HG03175 (cell line): Measurements from ENCODE around the gene FFAR1.
"Not testable (repeated sequence)": the region's sequence is repeated elsewhere in the genome, so short reads cannot be mapped to it uniquely, and the experiment has no call there.

Experiments
- ATAC-seq: cut with Tn5 transposase; IDR thresholded peaks from one replicate; pipeline ENCODE4 v1.9.1; 2021; ENCODE audit warnings: mild to moderate bottlenecking, moderate library complexity; ENCODE audit not compliant: unreplicated experiment

Gene FFAR1

GRCh38 chr19:35359395-35359794, 11.7 kb downstream of the FFAR1 start:
- not testable (repeated sequence) for ATAC-seq

GRCh38 chr19:35360081-35360480, 12.4 kb downstream of the FFAR1 start:
- not testable (repeated sequence) for ATAC-seq

GRCh38 chr19:35360880-35361420, 13.2 kb downstream of the FFAR1 start:
- ATAC-seq: no peak

- ATAC-seq: no peak
These were observed 14.7 kb downstream of the FFAR1 start for GRCh38 chr19:35362261-35363000.

GRCh38 chr19:35363001-35363590, 15.4 kb downstream of the FFAR1 start:
- ATAC-seq: no peak

GRCh38 chr19:35363711-35364425, 16.2 kb downstream of the FFAR1 start:
- no peak for ATAC-seq

GRCh38 chr19:35365303-35365702, 17.6 kb downstream of the FFAR1 start:
- ATAC-seq: no peak

GRCh38 chr19:35368378-35368777, 20.7 kb downstream of the FFAR1 start:
- ATAC-seq: no peak

- ATAC-seq: no peak
These were observed 21.8 kb downstream of the FFAR1 start for GRCh38 chr19:35369522-35369921.

- ATAC-seq: no peak
These were observed 23.0 kb downstream of the FFAR1 start, which contains the start of gene GPR42 for GRCh38 chr19:35370722-35371121. TSS of gene GPR42 (plus strand) at chr19:35371068. CDS start at chr19:35371360, 292 bp downstream.

GRCh38 chr19:35373492-35373891, 25.8 kb downstream of the FFAR1 start:
- no peak for ATAC-seq

GRCh38 chr19:35374031-35374430, 26.3 kb downstream of the FFAR1 start:
- ATAC-seq: not testable (repeated sequence)

GRCh38 chr19:35375505-35376307, 28.0 kb downstream of the FFAR1 start:
- no peak for ATAC-seq

- no peak for ATAC-seq
These were observed 30.0 kb downstream of the FFAR1 start for GRCh38 chr19:35377656-35378055.

- no peak for ATAC-seq
These were observed 30.7 kb downstream of the FFAR1 start for GRCh38 chr19:35378356-35378755.

GRCh38 chr19:35379545-35379944, 31.8 kb downstream of the FFAR1 start:
- ATAC-seq: not testable (repeated sequence)

GRCh38 chr19:35379992-35380391, 32.3 kb downstream of the FFAR1 start:
- no peak for ATAC-seq

- no peak for ATAC-seq
These were observed 32.9 kb downstream of the FFAR1 start for GRCh38 chr19:35380450-35381124.

- no peak for ATAC-seq
These were observed 33.6 kb downstream of the FFAR1 start for GRCh38 chr19:35381318-35381717.

GRCh38 chr19:35381926-35382325, 34.2 kb downstream of the FFAR1 start:
- ATAC-seq: no peak
